Effector memory CD4-positive, alpha-beta T cell (primary cell): ENCODE results near the gene ELFN1.

Experiments
- DNase-seq, 3 donors: peaks; one replicate each; pipeline ENCODE4 v3.0.0-alpha.2; 2020
- H3K27ac ChIP-seq: 2 replicates; pipeline ENCODE4 v1.7.0; 2013; ENCODE audit warnings: mild to moderate bottlenecking, low read length, moderate library complexity; ENCODE audit not compliant: insufficient read depth, poor library complexity, severe bottlenecking
- H3K27me3 ChIP-seq: replicated peaks from 2 replicates; pipeline ENCODE4 v1.7.0; 2013; ENCODE audit warnings: mild to moderate bottlenecking, low read length; ENCODE audit not compliant: insufficient read depth, control insufficient read depth, poor library complexity, severe bottlenecking
- H3K36me3 ChIP-seq: 2 replicates; pipeline ENCODE4 v1.7.0; 2013; ENCODE audit warnings: mild to moderate bottlenecking, low read length, moderate library complexity; ENCODE audit not compliant: control insufficient read depth, insufficient read depth
- H3K4me1 ChIP-seq: 2 replicates; pipeline ENCODE4 v1.7.0; 2013; ENCODE audit warnings: low read length, mild to moderate bottlenecking; ENCODE audit not compliant: control insufficient read depth, insufficient read depth, poor library complexity, severe bottlenecking
- H3K4me3 ChIP-seq: 2 replicates; pipeline ENCODE4 v1.7.0; 2013; ENCODE audit warnings: low read length, low read depth, mild to moderate bottlenecking; ENCODE audit not compliant: insufficient read depth, poor library complexity, severe bottlenecking
- H3K9me3 ChIP-seq: 2 replicates; pipeline ENCODE4 v1.7.0; 2013; ENCODE audit warnings: mild to moderate bottlenecking, low read length, moderate library complexity; ENCODE audit not compliant: control insufficient read depth
- total RNA-seq, 3 donors: gene quantifications; one replicate each; lab custom pipeline; 2026; lab: John Stamatoyannopoulos, UW

Gene ELFN1
- total RNA-seq, result 0.17 to 0.35 (median 0.19) reads per million in 3 donors

DNA sequence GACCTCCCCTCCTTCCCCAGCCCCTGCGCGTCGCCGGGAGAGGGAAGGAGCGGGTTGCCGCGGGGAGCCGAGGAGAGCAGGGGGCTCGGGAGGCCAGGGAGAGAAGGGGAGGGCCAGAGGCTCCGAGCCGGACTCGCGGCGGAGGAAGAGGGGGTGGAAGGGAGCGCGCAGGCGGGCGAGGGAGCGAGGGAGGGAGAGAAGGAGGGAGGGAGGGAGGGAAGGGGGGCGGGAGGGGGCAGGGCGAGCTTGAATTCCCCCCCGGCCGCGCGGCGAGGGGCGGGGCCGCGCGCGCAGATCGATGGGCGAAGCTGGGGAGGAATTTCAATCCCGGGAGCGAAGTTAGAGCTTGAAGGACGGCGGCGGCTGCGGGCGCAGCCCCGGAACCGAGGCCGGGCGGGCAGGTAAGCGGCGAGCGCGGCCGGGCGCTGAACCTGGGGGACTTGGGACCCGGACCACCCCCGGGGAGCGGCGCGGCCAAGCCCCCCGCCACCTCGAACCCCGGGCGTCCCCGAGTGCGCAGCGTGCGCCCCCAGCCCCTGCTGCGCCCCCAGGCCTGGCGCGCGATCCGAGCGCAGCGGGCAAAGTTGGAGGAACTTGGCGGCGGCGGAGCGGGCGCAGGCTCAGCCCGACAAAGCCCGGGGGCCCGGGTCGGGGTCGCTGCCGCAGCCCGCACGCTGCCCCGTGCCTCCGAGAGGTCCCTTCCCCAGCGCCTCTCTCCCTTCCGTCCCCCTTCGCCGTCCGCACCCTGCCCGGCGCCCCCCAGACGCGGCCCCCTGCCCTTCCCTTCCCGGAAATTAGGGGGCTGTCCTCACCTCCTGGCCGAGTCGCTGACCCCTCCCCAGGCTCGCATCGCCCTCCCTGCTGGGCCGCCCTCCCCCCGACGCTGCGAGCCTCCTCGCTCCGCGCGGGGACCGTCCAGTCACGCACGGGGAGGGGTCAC is at the start of gene ELFN1:
TSS of gene ELFN1 (plus strand) at position 324 of the 940 bp plus-strand sequence. CDS start 74,320 bp downstream, outside the sequence.
- H3K36me3 ChIP-seq, result no peaks in the 10 kb centered on the region
- H3K27me3 ChIP-seq, result peaks cover 35% of the 10 kb centered on the region
- no peak within 1 kb of the TSS for H3K4me3 ChIP-seq
- H3K27ac ChIP-seq, result no peak within 1 kb of the TSS
- no peaks in the 10 kb centered on the region for H3K9me3 ChIP-seq
- DNase-seq, result no peak
- peaks cover 29% of the 10 kb centered on the region for H3K4me1 ChIP-seq

DNA sequence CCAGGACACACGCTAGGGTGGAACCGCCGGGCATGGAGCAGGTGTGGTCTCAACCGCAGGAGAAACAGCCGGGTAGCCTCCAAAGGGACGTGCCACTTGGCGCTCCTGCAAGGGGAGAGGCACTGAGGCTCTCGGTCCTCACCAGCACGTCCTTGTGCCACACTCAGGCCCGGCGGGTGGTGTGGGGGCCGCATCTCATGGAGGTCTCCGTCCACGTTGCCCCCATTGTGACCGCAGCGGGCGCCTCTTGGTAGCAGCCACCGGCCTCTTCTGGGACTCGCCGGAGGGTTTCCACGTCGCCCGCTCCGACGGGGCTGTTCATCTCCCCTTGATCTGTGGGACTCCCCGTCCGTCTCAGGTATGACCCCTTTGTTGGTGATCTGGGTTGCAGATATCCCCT is 49.2 kb upstream of the ELFN1 start:
- no peak for DNase-seq
- no peaks in the 10 kb centered on the region for H3K27me3 ChIP-seq
- no peaks in the 10 kb centered on the region for H3K4me1 ChIP-seq
- no peaks in the 10 kb centered on the region for H3K9me3 ChIP-seq
- no peak overlapping the region for H3K27ac ChIP-seq
- H3K36me3 ChIP-seq, result no peaks in the 10 kb centered on the region
- H3K4me3 ChIP-seq, result no peak overlapping the region

GRCh38 chr7:1621718-1622117 is 48.4 kb upstream of the ELFN1 start:
- no peak for DNase-seq
- no peaks in the 10 kb centered on the region for H3K9me3 ChIP-seq
- H3K4me3 ChIP-seq, result no peak overlapping the region
- no peaks in the 10 kb centered on the region for H3K4me1 ChIP-seq
- no peaks in the 10 kb centered on the region for H3K27me3 ChIP-seq
- no peak overlapping the region for H3K27ac ChIP-seq
- no peaks in the 10 kb centered on the region for H3K36me3 ChIP-seq

DNA sequence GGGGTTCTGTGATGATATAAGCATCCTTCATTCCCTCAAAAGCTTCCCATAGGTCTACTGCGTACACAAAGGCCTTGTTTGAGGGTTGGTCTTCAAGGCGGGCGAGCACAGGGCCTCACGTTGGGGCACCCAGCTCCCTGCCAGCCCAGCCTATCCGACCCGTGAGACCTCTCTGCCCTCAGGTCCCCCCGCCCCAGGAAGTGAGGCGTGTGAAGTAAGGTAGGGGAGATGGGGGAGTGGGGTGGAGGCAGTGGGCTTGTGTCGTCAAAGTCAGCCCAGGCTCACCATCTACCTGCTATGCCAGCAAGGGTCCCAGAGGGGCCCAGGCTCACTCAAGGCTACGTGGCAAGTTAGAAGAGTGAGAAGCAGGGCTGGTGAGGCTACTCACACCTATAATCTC is 47.6 kb upstream of the ELFN1 start:
- Histone ChIP-seq H3K4me1 (no peaks in the 10 kb centered on the region), H3K4me3 (no peak overlapping the region), H3K27me3 (no peaks in the 10 kb centered on the region), H3K9me3 (peaks cover 3% of the 10 kb centered on the region), H3K27ac (no peak overlapping the region), H3K36me3 (no peaks in the 10 kb centered on the region)
- no peak for DNase-seq

GRCh38 chr7:1623810-1624209 is 46.3 kb upstream of the ELFN1 start:
- Histone ChIP-seq H3K27me3 (no peaks in the 10 kb centered on the region), H3K36me3 (no peaks in the 10 kb centered on the region), H3K27ac (no peak overlapping the region), H3K4me1 (no peaks in the 10 kb centered on the region), H3K9me3 (peaks cover 3% of the 10 kb centered on the region), H3K4me3 (no peak overlapping the region)
- DNase-seq, result no peak

DNA sequence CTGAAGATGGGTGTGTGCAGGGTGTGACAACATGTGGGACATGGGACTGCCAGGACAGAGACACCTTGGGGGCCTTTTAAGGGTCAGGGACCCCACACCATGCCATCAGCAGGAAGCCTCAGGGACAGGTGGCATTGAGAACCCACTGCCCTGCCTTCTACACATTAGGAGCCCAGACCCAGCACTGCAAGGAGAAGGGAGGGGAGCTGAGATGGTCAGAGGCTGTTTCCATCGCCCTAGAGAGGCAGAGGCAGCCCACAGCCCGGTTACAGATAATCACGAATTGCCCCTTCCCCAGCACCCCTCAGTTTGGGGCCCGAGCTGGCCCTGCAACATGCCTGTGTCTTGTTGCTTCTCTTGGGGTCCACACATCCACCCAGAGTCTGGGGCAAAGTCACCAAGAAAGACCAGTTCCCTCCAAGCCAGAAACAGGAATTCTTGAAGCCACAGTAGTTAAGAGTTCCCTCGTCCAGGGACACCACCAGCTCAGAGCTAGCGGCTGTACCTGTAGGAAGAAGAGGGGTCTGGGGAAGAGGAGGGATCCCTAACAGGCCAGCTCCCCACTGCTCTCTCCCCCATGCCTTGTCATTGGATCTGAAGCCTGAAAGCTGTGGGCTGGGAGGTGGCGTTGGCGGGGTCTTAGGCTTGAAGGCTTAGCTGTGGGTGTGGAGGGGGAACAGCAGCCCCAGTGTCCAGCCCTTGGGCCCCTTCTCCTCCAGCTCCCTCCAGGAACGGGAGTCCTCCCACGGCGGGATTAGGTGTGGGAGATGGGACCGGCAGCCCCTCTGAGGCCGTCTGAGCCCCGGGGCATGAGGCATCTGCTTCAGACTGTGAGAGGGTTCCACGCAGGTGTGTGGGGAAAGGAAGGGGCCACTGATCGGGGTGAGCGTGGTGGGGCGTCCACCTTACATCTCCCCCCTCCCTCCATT is 44.8 kb upstream of the ELFN1 start:
- Histone ChIP-seq H3K4me1 (no peaks in the 10 kb centered on the region), H3K4me3 (no peak overlapping the region), H3K9me3 (peaks cover 3% of the 10 kb centered on the region), H3K36me3 (no peaks in the 10 kb centered on the region), H3K27me3 (no peaks in the 10 kb centered on the region), H3K27ac (no peak overlapping the region)
- DNase-seq, result no peak

- Histone ChIP-seq H3K27ac (no peak overlapping the region), H3K4me3 (no peak overlapping the region), H3K36me3 (no peaks in the 10 kb centered on the region), H3K9me3 (peaks cover 3% of the 10 kb centered on the region), H3K27me3 (no peaks in the 10 kb centered on the region), H3K4me1 (no peaks in the 10 kb centered on the region)
- no peak for DNase-seq
Observed at GRCh38 chr7:1626769-1627168, 43.3 kb upstream of the ELFN1 start.

DNA sequence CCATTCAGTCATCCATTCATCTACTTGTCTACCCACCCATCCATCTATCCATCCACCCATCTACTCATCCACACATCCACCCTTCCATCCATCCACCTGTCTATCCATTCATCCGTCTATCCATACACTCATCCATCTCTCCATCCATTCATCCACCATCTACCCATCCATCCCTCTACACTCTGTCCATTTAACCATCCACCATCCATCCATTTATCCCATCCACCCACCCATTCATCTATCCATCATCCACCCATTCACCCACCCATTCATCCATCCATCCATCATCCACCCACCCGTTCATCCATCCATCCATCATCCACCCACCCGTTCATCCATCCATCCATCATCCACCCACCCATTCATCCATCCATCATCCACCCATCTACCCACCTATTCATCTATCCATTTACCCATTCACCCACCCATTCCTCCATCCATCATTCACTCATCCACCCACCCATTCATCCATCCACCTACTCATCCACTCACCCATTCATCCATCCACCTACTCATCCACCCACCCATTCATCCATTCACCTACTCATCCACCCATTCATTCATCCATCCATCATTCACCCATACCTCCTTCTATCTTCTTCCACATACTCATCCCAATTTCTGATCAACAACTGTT is 39.3 kb upstream of the ELFN1 start:
- no peaks in the 10 kb centered on the region for H3K27me3 ChIP-seq
- H3K9me3 ChIP-seq, result peaks cover 3% of the 10 kb centered on the region
- H3K4me1 ChIP-seq, result no peaks in the 10 kb centered on the region
- H3K36me3 ChIP-seq, result no peaks in the 10 kb centered on the region
- DNase-seq, result no peak
- no peak overlapping the region for H3K27ac ChIP-seq
- H3K4me3 ChIP-seq, result no peak overlapping the region

- Histone ChIP-seq H3K27me3 (no peaks in the 10 kb centered on the region), H3K36me3 (no peaks in the 10 kb centered on the region), H3K4me3 (no peak overlapping the region), H3K4me1 (no peaks in the 10 kb centered on the region), H3K9me3 (peaks cover 3% of the 10 kb centered on the region), H3K27ac (no peak overlapping the region)
- no peak for DNase-seq
Observed at GRCh38 chr7:1631678-1632077, 38.4 kb upstream of the ELFN1 start.
